Neural cell (in vitro differentiated cells): Measurements from ENCODE around the gene TMEM59L. TPM values are rescaled to one million over a fixed set of nuclear protein-coding genes. Genes with fewer than 3 reads are reported as not detected.

Source experiments
- H2AFZ ChIP-seq: fragments of 200-600, 300-800 bp; sonication (generic), shearing (Covaris generic); 2 replicates; pipeline ENCODE4 v1.6.0; 2014; ENCODE audit warnings: low read depth, mild to moderate bottlenecking, antibody characterized with exemption, low read length, moderate library complexity
- H3F3A ChIP-seq: fragments of 200-600 bp; shearing (Covaris generic); 2 replicates; pipeline ENCODE4 v1.6.1; 2016; ENCODE audit warnings: mild to moderate bottlenecking, moderate library complexity, mixed read lengths, antibody characterized with exemption, low read length; ENCODE audit not compliant: insufficient read depth, poor library complexity, severe bottlenecking
- H3K27ac ChIP-seq: fragments of 200-600, 300-800 bp; sonication (generic), shearing (Covaris generic); 2 replicates; pipeline ENCODE4 v1.5.1; 2014; ENCODE audit warnings: mild to moderate bottlenecking, low read length, moderate library complexity
- H3K27me3 ChIP-seq: fragments of 300-800, 200-600 bp; sonication (generic), shearing (Covaris generic); 2 replicates; pipeline ENCODE4 v1.6.0; 2014; ENCODE audit warnings: mild to moderate bottlenecking, low read depth, low read length, moderate library complexity; ENCODE audit not compliant: insufficient read depth
- H3K36me3 ChIP-seq: fragments of 300-800, 200-600 bp; sonication (generic), shearing (Covaris generic); 2 replicates; pipeline ENCODE4 v1.5.1; 2014; ENCODE audit warnings: mild to moderate bottlenecking, antibody characterized with exemption, low read length, moderate library complexity; ENCODE audit not compliant: insufficient read depth
- H3K4me2 ChIP-seq: fragments of 300-800, 200-600 bp; sonication (generic), shearing (Covaris generic); 2 replicates; pipeline ENCODE4 v1.6.0; 2014; ENCODE audit warnings: mild to moderate bottlenecking, low read length
- H3K4me3 ChIP-seq: fragments of 300-800, 200-600 bp; sonication (generic), shearing (Covaris generic); 2 replicates; pipeline ENCODE4 v1.5.1; 2014; ENCODE audit warnings: mild to moderate bottlenecking, low read length, moderate library complexity
- H3K79me2 ChIP-seq: fragments of 200-600 bp; shearing (Covaris generic); replicated peaks from 2 replicates; pipeline ENCODE4 v1.6.0; 2014; ENCODE audit warnings: mild to moderate bottlenecking, low read length, moderate library complexity; ENCODE audit not compliant: insufficient read depth
- H3K9ac ChIP-seq: fragments of 300-800, 200-600 bp; sonication (generic), shearing (Covaris generic); 2 replicates; pipeline ENCODE4 v1.6.1; 2016; ENCODE audit warnings: mild to moderate bottlenecking, low read length, mixed read lengths
- H3K9me2 ChIP-seq: fragments of 200-600 bp; shearing (Covaris generic); 2 replicates; pipeline ENCODE4 v1.6.1; 2016; ENCODE audit warnings: mild to moderate bottlenecking, low read length, mixed read lengths; ENCODE audit not compliant: insufficient read depth
- H3K9me3 ChIP-seq: fragments of 200-600, 300-800 bp; sonication (generic), shearing (Covaris generic); 2 replicates; pipeline ENCODE4 v1.6.1; 2016; ENCODE audit warnings: mild to moderate bottlenecking, mixed run types, low read length, moderate library complexity, mixed read lengths
- H4K20me1 ChIP-seq: fragments of 200-600 bp; shearing (Covaris generic); 2 replicates; pipeline ENCODE4 v1.6.1; 2016; ENCODE audit warnings: mild to moderate bottlenecking, mixed run types; ENCODE audit not compliant: insufficient read depth
- EP300 ChIP-seq: fragments of 450-650 bp; conservative IDR thresholded peaks from 2 replicates; pipeline ENCODE4 v1.6.1; 2014; ENCODE audit warnings: antibody characterized with exemption, mild to moderate bottlenecking, moderate library complexity; ENCODE audit not compliant: poor library complexity, severe bottlenecking
- EZH2 ChIP-seq: fragments of 200-600, 300-800 bp; shearing (Covaris generic), sonication (generic); IDR thresholded peaks from 2 replicates; pipeline ENCODE4 v1.6.1; 2014; ENCODE audit warnings: antibody characterized with exemption, low read length, borderline replicate concordance, mild to moderate bottlenecking; ENCODE audit not compliant: insufficient read depth, poor library complexity, severe bottlenecking
- MXI1 ChIP-seq: fragments of 450-650 bp; conservative IDR thresholded peaks from 2 replicates; pipeline ENCODE4 v1.6.1; 2014; ENCODE audit warnings: antibody characterized with exemption, mild to moderate bottlenecking; ENCODE audit not compliant: poor library complexity, severe bottlenecking
- POLR2AphosphoS5 ChIP-seq: IDR thresholded peaks from 2 replicates; pipeline ENCODE4 v1.6.1; 2012
- RAD21 ChIP-seq: fragments of 450-650 bp; conservative IDR thresholded peaks from 2 replicates; pipeline ENCODE4 v1.6.1; 2014; ENCODE audit warnings: antibody characterized with exemption, mild to moderate bottlenecking, moderate library complexity
- REST ChIP-seq: IDR thresholded peaks from 2 replicates; pipeline ENCODE4 v1.6.1; 2012; ENCODE audit warnings: borderline replicate concordance
- SMC3 ChIP-seq: fragments of 450-650 bp; conservative IDR thresholded peaks from 2 replicates; pipeline ENCODE4 v1.6.1; 2014; ENCODE audit warnings: antibody characterized with exemption, mild to moderate bottlenecking, moderate library complexity; ENCODE audit not compliant: poor library complexity
- TAF1 ChIP-seq: IDR thresholded peaks from 2 replicates; pipeline ENCODE4 v1.6.1; 2012; ENCODE audit warnings: low read depth
- polyA plus RNA-seq: library from polyadenylated mRNA; depleted of rRNA; stranded (reverse); fragments of >200 nt; gene quantifications from 2 replicates; pipeline ENCODE4 v1.2.3, GENCODE V29; 2014
- TF ChIP-seq, protein P1 (sequence below): fragments of 450-650 bp; IDR thresholded peaks from 2 replicates; pipeline ENCODE4 v1.5.1; 2014; ENCODE audit warnings: antibody characterized with exemption, mild to moderate bottlenecking, moderate library complexity; ENCODE audit not compliant: poor library complexity, severe bottlenecking

Gene TMEM59L
- polyA plus RNA-seq, 1 donor from 2014 or later, result 138 TPM

DNA sequence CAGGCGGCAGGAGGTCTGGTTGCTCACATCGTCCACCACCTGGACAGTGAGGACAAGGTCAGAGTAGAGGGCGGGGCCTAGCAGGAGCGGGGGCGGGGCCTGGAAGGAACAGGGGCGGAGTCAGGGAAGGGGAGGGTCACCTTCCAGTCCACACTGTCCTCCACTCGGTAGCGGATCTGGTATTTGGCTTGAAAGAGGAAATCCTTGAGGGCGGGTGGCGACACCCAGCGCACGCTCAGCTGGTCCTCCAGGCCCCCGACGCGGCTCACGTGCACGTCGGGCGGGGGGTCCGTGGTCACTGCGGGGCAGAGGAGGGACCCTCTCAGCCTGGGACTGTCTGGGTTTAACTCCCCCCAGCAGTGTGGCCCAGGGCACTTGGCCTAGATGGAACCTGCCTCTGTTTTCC, 15.9 kb upstream of the TMEM59L start:
- no peak overlapping the region for H3K4me3 ChIP-seq
- H2AFZ ChIP-seq, result no peak overlapping the region
- no peak overlapping the region for H3K4me2 ChIP-seq
- no peaks in the 10 kb centered on the region for H3F3A ChIP-seq
- H3K27ac ChIP-seq, result no peak overlapping the region
- TF ChIP-seq REST (no peak), SMC3 (no peak), POLR2AphosphoS5 (no peak), TAF1 (no peak), EP300 (no peak), MXI1 (no peak), EZH2 (no peak), RAD21 (no peak)
- TF ChIP-seq, protein P1, sequence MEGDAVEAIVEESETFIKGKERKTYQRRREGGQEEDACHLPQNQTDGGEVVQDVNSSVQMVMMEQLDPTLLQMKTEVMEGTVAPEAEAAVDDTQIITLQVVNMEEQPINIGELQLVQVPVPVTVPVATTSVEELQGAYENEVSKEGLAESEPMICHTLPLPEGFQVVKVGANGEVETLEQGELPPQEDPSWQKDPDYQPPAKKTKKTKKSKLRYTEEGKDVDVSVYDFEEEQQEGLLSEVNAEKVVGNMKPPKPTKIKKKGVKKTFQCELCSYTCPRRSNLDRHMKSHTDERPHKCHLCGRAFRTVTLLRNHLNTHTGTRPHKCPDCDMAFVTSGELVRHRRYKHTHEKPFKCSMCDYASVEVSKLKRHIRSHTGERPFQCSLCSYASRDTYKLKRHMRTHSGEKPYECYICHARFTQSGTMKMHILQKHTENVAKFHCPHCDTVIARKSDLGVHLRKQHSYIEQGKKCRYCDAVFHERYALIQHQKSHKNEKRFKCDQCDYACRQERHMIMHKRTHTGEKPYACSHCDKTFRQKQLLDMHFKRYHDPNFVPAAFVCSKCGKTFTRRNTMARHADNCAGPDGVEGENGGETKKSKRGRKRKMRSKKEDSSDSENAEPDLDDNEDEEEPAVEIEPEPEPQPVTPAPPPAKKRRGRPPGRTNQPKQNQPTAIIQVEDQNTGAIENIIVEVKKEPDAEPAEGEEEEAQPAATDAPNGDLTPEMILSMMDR, result no peak
- peaks cover 3% of the 10 kb centered on the region for H3K27me3 ChIP-seq
- H3K36me3 ChIP-seq, result no peaks in the 10 kb centered on the region
- no peaks in the 10 kb centered on the region for H4K20me1 ChIP-seq
- no peaks in the 10 kb centered on the region for H3K9me2 ChIP-seq
- H3K79me2 ChIP-seq, result no peaks in the 10 kb centered on the region
- H3K9ac ChIP-seq, result no peak overlapping the region
- no peaks in the 10 kb centered on the region for H3K9me3 ChIP-seq

- H3K27me3 ChIP-seq, result peaks cover 15% of the 10 kb centered on the region
- H2AFZ ChIP-seq, result no peak overlapping the region
- no peaks in the 10 kb centered on the region for H3K36me3 ChIP-seq
- H3F3A ChIP-seq, result no peaks in the 10 kb centered on the region
- H3K9me3 ChIP-seq, result no peaks in the 10 kb centered on the region
- no peak overlapping the region for H3K9ac ChIP-seq
- H3K4me2 ChIP-seq, result no peak overlapping the region
- H3K79me2 ChIP-seq, result no peaks in the 10 kb centered on the region
- H3K9me2 ChIP-seq, result no peaks in the 10 kb centered on the region
- TF ChIP-seq EP300 (no peak), MXI1 (no peak), REST (no peak), EZH2 (no peak)
- TF ChIP-seq, protein P1, result no peak
- no peaks in the 10 kb centered on the region for H4K20me1 ChIP-seq
- H3K27ac ChIP-seq, result no peak overlapping the region
- no peak overlapping the region for H3K4me3 ChIP-seq
These were observed 14.6 kb upstream of the TMEM59L start for GRCh38 chr19:18597809-18598660.
